Adrenal gland (tissue), 12 donors: ENCODE results near the gene TXN2. TPM values are rescaled to one million over a fixed set of nuclear protein-coding genes. Genes with fewer than 3 reads are reported as not detected.
A peak's percentile ranks its signal among the peaks of the same experiment; 100 is the strongest.

ENCODE experiments used
- DNase-seq, 7 donors: peaks; one replicate each; pipeline ENCODE4 v3.0.0-alpha.2; 2019 to 2020
- H3K27ac ChIP-seq, 5 donors: fragments of 200-600 bp; sonication (generic) in 4 of 5; 1 replicate in 3 of 5; 2 replicates in 2 of 5; pipeline versions ENCODE4 v1.5.1 to v1.8.0; 2016 to 2020; ENCODE audit warnings: mild to moderate bottlenecking in 1 of 5
- H3K27me3 ChIP-seq: fragments of 200-600 bp; 2 replicates; pipeline ENCODE4 v1.8.0; 2021
- H3K36me3 ChIP-seq, 2 donors: fragments of 200-600 bp; replicated peaks in 1 of 2; 1 replicate in 1 of 2; 2 replicates in 1 of 2; pipeline versions ENCODE4 v1.5.1 to v1.8.0; 2018 to 2022
- H3K4me1 ChIP-seq, 2 donors: fragments of 200-600 bp; replicated peaks in 1 of 2; 1 replicate in 1 of 2; 2 replicates in 1 of 2; pipeline versions ENCODE4 v1.5.1 to v1.8.0; 2018 to 2021
- H3K4me3 ChIP-seq, 4 donors: fragments of 200-600 bp; sonication (generic) in 3 of 4; one replicate each; pipeline ENCODE4 v1.5.1; 2016 to 2018
- H3K9me3 ChIP-seq, 3 donors: fragments of 200-600 bp; sonication (generic) in 1 of 3; replicated peaks in 1 of 3; 1 replicate in 2 of 3; 2 replicates in 1 of 3; pipeline versions ENCODE4 v1.5.1 to v1.8.0; 2016 to 2021
- CTCF ChIP-seq, 6 experiments: fragments of 450-650 bp in 4 of 6; fragments of 200-600 bp in 2 of 6; sonication (generic) in 1 of 6; IDR thresholded peaks; 1 replicate in 5 of 6; 2 replicates in 1 of 6; pipeline versions ENCODE4 v1.5.1 to v1.8.0; 2016 to 2021; ENCODE audit warnings: antibody characterized with exemption in 6 of 6, mild to moderate bottlenecking in 2 of 6, moderate library complexity in 1 of 6
- POLR2A ChIP-seq, 2 donors: fragments of 450-650 bp; IDR thresholded peaks; one replicate each; pipeline ENCODE4 v1.6.1; 2017; ENCODE audit warnings: antibody characterized with exemption in 2 of 2, mild to moderate bottlenecking in 2 of 2, moderate library complexity in 1 of 2
- WGBS, 4 donors: extraction: QIAGEN DNeasy Blood & Tissue Kit in 2 of 4; methylation state at CpG; one replicate each; pipeline versions ENCODE4 v1.1.5 to v1.1.7; 2013 to 2017; 5-methylcytosine and 5-hydroxymethylcytosine counted together
- intact Hi-C, 2 donors: fragments of 100-400 bp; cut with DNase I; formaldehyde crosslinking; loops; one replicate each; pipeline versions ENCODE4 v1.14.1 to v1.15.0; 2022 to 2023
- polyA plus RNA-seq, 3 donors: library from polyadenylated mRNA; stranded (reverse); fragments of 200-250 nt in 2 of 3; fragments of 350-450 nt in 1 of 3; fragmentation: Illumina TruSeq in 1 of 3; extraction: RNeasy Lipid Tissue Mini Kit (QIAGEN cat#74804) in 1 of 3; gene quantifications; one replicate each; pipeline ENCODE4 v1.2.3, GENCODE V29; 2013 to 2014
- total RNA-seq, 9 donors: library from RNA; depleted of rRNA in 4 of 9; stranded (reverse); fragments of >200 nt in 4 of 9; fragments of 120-200 nt in 1 of 9; fragmentation: NEBNext Ultra II Directional in 1 of 9; extraction: Animal tissue kit (Norgen Biotek cat#: 25700) in 1 of 9; gene quantifications; one replicate each; pipeline versions ENCODE4 v1.1.0 to v1.2.4, GENCODE V29; 2013 to 2023
- donor health status: healthy with polysubstance abuse.
- donor health status: Bipolar disorder and iron deficiency.
- donor health status: DM: yes; HTN: yes; CAD: no.
- donor health status: DM: no; HTN: no; CAD: no.
- donor health status: DM: no; HTN: no; CAD: no.
- donor health status: DM: yes; HTN: yes; CAD: no.

TXN2 gene
- total and polyA plus RNA-seq, 12 donors, result 160 to 245 (median 202) TPM

- 72 to 80% (median 75%) methylated on average over 14 to 16 of the region's 16 CpGs for WGBS, 4 donors
- Histone ChIP-seq H3K4me1 (peaks cover 7 to 13% of the 10 kb centered on the region in 2 donors), H3K9me3 (no peaks in the 10 kb centered on the region), H3K27me3 (no peaks in the 10 kb centered on the region), H3K36me3 (peaks cover 0 to 2% of the 10 kb centered on the region in 2 donors), H3K27ac (peak overlapping the region in 2 of 5 donors; percentile 4 to 70), H3K4me3 (no peak overlapping the region)
- intact Hi-C loops, result loop anchor here (10.0 kb wide), 2 partner anchors 77 to 87 kb away; partner anchors contain the start of gene MYH9 (in 1 of the 2)
- no peak for TF ChIP-seq POLR2A (IDR thresholded peaks at IDR 0.05)
- no peak for TF ChIP-seq CTCF (IDR thresholded peaks at IDR 0.05)
- DNase-seq, result peak in 2 of 7 donors; percentile 66 to 75
These were observed 19.5 kb downstream of the TXN2 start for GRCh38 chr22:36461665-36462649.

- H3K27ac ChIP-seq, result no peak overlapping the region
- no peaks in the 10 kb centered on the region for H3K36me3 ChIP-seq
- peaks cover 3 to 11% of the 10 kb centered on the region in 2 donors for H3K4me1 ChIP-seq
- WGBS, 4 donors, result 91 to 98% (median 97%) methylated on average over 8 of the region's 8 CpGs
- H3K9me3 ChIP-seq, result no peaks in the 10 kb centered on the region
- no peak for DNase-seq
- TF ChIP-seq CTCF (IDR thresholded peaks at IDR 0.05) (no peak), POLR2A (IDR thresholded peaks at IDR 0.05) (no peak)
- H3K27me3 ChIP-seq, result no peaks in the 10 kb centered on the region
- no peak overlapping the region for H3K4me3 ChIP-seq
- intact Hi-C loops, result loop anchor here (10.0 kb wide), 2 partner anchors 75 to 85 kb away; partner anchors contain the start of gene MYH9 (in 1 of the 2)
These were observed 21.2 kb downstream of the TXN2 start for GRCh38 chr22:36460202-36460601.

GRCh38 chr22:36457688-36458450 lies 23.6 kb downstream of the TXN2 start:
- intact Hi-C loops, result no loop called here
- peaks cover 7 to 11% of the 10 kb centered on the region in 2 donors for H3K4me1 ChIP-seq
- WGBS, 4 donors, result 53 to 69% (median 63%) methylated on average over 8 to 14 of the region's 14 CpGs

More at GRCh38 chr22:36457688-36458450, 23.6 kb downstream of the TXN2 start:
- H3K9me3 ChIP-seq, result no peaks in the 10 kb centered on the region
- peak overlapping the region in 2 of 5 donors; percentile 68 to 71 for H3K27ac ChIP-seq
- no peak overlapping the region for H3K4me3 ChIP-seq
- H3K27me3 ChIP-seq, result no peaks in the 10 kb centered on the region
- H3K36me3 ChIP-seq, result no peaks in the 10 kb centered on the region
- peak in 4 of 7 donors; percentile 52 to 82 (median 64) for DNase-seq
- TF ChIP-seq POLR2A (IDR thresholded peaks at IDR 0.05) (no peak), CTCF (IDR thresholded peaks at IDR 0.05) (no peak)
